Gastrocnemius medialis (tissue), 4 donors: ENCODE results near the gene FERMT1.

Source experiments
- POLR2A ChIP-seq, 2 donors: fragments of 450-650 bp; IDR thresholded peaks; one replicate each; pipeline ENCODE4 v1.6.1; 2017; ENCODE audit warnings: antibody characterized with exemption in 2 of 2, mild to moderate bottlenecking in 2 of 2, moderate library complexity in 2 of 2
- TF ChIP-seq, protein P1 (sequence below), 5 experiments: fragments of 450-650 bp in 3 of 5; fragments of 200-600 bp in 2 of 5; sonication (generic) in 2 of 5; IDR thresholded peaks in 4 of 5; conservative IDR thresholded peaks in 1 of 5; 1 replicate in 4 of 5; 2 replicates in 1 of 5; pipeline ENCODE4 v1.5.1; 2016 to 2019; ENCODE audit warnings: antibody characterized with exemption in 5 of 5, mild to moderate bottlenecking in 3 of 5, moderate library complexity in 3 of 5

DNA sequence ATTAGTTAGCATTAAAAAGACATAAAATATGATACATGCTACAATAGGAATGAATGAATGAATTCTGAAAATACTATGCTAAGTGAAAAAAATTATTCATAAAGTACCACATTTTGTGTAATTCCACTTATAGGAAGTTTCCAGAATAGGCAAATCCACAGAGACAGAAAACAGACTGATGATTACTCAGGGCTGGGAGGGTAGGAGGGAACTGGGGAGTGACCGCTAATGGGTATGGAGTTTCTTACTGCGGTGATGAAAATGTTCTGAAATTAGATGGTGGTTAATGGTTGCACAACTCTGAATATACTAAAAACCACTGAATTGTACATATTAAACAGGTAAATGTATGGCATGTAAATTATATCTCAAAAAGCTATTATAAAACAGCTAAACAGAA lies 22.6 kb downstream of the FERMT1 start:
- TF ChIP-seq, protein P1, sequence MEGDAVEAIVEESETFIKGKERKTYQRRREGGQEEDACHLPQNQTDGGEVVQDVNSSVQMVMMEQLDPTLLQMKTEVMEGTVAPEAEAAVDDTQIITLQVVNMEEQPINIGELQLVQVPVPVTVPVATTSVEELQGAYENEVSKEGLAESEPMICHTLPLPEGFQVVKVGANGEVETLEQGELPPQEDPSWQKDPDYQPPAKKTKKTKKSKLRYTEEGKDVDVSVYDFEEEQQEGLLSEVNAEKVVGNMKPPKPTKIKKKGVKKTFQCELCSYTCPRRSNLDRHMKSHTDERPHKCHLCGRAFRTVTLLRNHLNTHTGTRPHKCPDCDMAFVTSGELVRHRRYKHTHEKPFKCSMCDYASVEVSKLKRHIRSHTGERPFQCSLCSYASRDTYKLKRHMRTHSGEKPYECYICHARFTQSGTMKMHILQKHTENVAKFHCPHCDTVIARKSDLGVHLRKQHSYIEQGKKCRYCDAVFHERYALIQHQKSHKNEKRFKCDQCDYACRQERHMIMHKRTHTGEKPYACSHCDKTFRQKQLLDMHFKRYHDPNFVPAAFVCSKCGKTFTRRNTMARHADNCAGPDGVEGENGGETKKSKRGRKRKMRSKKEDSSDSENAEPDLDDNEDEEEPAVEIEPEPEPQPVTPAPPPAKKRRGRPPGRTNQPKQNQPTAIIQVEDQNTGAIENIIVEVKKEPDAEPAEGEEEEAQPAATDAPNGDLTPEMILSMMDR (IDR thresholded peaks at IDR 0.05 in 4 of 5, conservative IDR thresholded peaks at IDR 0.05 in 1 of 5), result no peak
- no peak for TF ChIP-seq POLR2A (IDR thresholded peaks at IDR 0.05)
